Glutamatergic neuron (in vitro differentiated cells): ENCODE data around the gene MAPK8. TPM values are rescaled to one million over a fixed set of nuclear protein-coding genes. Genes with fewer than 3 reads are reported as not detected.

Experiments
- DNase-seq: peaks from one replicate; pipeline ENCODE4 v3.0.0; 2022
- H3K27ac Mint-ChIP-seq: one replicate; pipeline ENCODE4 v1.8.0; 2020; ENCODE audit warnings: mild to moderate bottlenecking, mixed read lengths, inconsistent platforms; ENCODE audit not compliant: unreplicated experiment
- H3K27me3 Mint-ChIP-seq: one replicate; pipeline ENCODE4 v1.8.0; 2020; ENCODE audit warnings: mild to moderate bottlenecking, moderate library complexity, mixed read lengths, inconsistent platforms; ENCODE audit not compliant: unreplicated experiment
- H3K36me3 Mint-ChIP-seq: one replicate; pipeline ENCODE4 v1.8.0; 2020; ENCODE audit warnings: mild to moderate bottlenecking, mixed read lengths, inconsistent platforms; ENCODE audit not compliant: unreplicated experiment
- H3K4me1 Mint-ChIP-seq: one replicate; pipeline ENCODE4 v1.8.0; 2020; ENCODE audit warnings: mild to moderate bottlenecking, low read depth, mixed read lengths, inconsistent platforms; ENCODE audit not compliant: unreplicated experiment
- H3K4me3 Mint-ChIP-seq: one replicate; pipeline ENCODE4 v1.8.0; 2020; ENCODE audit warnings: mild to moderate bottlenecking, mixed read lengths, inconsistent platforms; ENCODE audit not compliant: unreplicated experiment
- H3K9me3 Mint-ChIP-seq: one replicate; pipeline ENCODE4 v1.8.0; 2020; ENCODE audit warnings: mild to moderate bottlenecking, moderate library complexity, mixed read lengths, inconsistent platforms; ENCODE audit not compliant: unreplicated experiment
- CTCF ChIP-seq: fragments of 200-600 bp; sonication (generic); IDR thresholded peaks from one replicate; pipeline ENCODE4 v1.5.0; 2021; ENCODE audit not compliant: partially characterized antibody, unreplicated experiment
- total RNA-seq: library from RNA; stranded (reverse); fragmentation: NEBNext Ultra II Directional; extraction: Animal tissue kit (Norgen Biotek cat#: 25700); gene quantifications from one replicate; pipeline ENCODE4 v1.2.1, GENCODE V29; 2021; ENCODE audit not compliant: unreplicated experiment

Gene MAPK8
- total RNA-seq, 1 donor from 2014 or later, result 317 TPM

GRCh38 chr10:48451969-48452878 is 145.7 kb downstream of the MAPK8 start:
- Mint-ChIP-seq H3K27me3 (peaks cover 17% of the 10 kb centered on the region), H3K9me3 (peaks cover 3% of the 10 kb centered on the region), H3K4me1 (peaks cover 14% of the 10 kb centered on the region), H3K36me3 (no peaks in the 10 kb centered on the region), H3K27ac (no peak overlapping the region), H3K4me3 (no peak overlapping the region)
- TF ChIP-seq CTCF, result no peak
- no peak for DNase-seq

DNA sequence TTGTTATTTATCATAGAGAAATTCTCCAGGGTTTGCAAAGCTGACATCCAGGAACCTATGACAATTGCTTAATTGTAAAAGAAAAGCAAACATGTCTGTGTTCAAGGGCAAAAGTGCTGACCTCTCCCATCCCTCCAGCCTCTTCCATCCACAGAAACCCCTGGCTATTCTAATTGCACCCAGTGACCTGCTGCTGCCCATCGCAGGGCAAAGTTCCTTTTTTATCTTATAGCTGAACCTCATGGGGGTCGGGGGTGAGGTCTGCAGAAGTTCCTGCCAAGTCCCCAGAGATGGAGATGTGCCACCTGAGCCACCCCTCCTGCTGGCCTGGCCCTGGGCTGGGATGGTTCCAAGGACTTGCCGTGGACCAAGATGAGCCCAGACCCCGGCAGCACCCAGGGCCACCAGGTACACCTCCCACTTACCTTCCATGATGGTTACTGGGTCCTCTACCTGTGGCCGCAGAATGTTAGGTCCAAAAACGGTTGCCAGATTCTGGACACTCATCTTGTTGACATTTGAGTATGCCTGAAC is 146.5 kb downstream of the MAPK8 start:
- no peak for TF ChIP-seq CTCF
- no peak for DNase-seq
- H3K27ac Mint-ChIP-seq, result no peak overlapping the region
- peaks cover 3% of the 10 kb centered on the region for H3K9me3 Mint-ChIP-seq
- no peak overlapping the region for H3K4me3 Mint-ChIP-seq
- H3K36me3 Mint-ChIP-seq, result no peaks in the 10 kb centered on the region
- H3K4me1 Mint-ChIP-seq, result peaks cover 10% of the 10 kb centered on the region
- peaks cover 10% of the 10 kb centered on the region for H3K27me3 Mint-ChIP-seq

DNA sequence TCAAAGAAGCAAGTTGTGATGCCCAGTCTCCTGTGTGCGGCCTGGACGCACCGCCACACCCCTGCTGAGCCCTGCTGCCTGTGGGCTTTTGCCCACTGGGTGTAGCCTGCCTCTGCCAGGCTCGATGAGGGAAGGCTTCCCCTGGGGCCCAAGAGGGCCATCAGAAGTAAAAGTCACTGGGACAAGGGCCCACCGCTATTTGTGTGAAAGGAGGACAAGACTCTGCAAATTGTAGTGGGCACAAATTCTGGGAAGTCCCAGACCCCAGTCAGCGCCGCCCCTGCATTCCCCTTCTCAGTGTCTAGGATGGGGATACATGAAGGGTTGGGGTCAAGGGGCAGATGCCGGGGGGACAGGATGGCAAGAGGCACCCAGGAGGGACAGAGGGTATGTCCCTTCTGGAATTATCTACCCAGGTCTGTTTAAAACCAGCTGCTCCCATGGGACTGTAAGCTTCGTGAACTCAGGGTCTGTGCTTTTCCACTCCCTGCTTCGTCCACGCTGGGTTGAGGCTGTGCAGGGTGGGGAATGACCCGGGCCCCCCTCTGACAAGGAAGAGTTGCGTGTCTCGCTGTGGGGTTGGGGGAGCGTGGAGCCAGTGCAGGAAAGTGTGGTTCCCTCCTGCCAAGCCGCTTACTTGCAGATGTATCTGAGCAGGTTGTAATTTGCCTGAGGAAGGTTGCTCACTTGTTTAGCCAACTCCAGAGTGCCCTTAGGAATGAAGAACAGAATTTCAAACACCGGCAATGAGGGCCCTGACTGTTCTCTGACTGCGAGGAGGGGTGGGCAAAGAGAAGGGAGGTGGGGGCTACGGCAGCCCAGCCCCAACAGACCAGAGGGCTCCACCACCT is 147.2 kb downstream of the MAPK8 start:
- Mint-ChIP-seq H3K36me3 (no peaks in the 10 kb centered on the region), H3K9me3 (peaks cover 2% of the 10 kb centered on the region), H3K27ac (no peak overlapping the region), H3K27me3 (peaks cover 8% of the 10 kb centered on the region), H3K4me1 (peaks cover 6% of the 10 kb centered on the region), H3K4me3 (no peak overlapping the region)
- no peak for DNase-seq
- TF ChIP-seq CTCF, result no peak

DNA sequence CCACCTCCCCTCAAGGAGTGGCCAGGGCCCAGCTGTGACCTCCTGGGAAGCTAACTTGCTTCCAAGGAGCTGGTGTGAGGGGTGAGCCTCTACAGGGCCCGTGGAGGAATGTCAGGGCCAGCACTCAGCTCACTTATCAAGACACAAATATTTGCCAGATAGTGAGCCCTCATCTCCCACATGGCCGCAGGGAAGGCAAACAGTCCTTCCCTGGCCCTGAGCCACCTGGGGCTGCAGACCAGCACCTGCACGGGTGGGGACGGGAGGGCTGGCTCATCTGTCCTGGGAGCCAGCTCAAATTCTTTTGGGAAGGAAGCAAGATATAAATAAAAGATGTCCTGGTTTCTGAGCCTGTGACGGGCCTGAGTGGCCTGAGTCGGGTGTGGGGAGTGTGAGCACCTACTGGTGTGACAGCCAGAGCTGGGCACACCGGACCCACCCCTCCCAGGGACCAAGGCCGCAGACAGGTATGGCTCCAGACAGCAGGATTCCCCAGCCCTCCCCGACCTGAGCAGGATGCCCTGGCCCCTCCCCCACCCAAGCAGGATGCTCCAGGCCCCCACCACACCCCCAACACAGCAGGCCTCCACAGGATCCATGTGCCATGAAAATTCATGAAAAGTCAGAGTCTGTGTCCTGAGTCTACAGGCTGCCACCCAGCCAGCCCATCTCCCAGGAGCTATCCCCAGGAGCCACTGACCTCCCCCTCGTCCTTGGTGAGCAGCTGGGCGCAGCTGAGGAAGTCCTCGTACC is 148.0 kb downstream of the MAPK8 start:
- peaks cover 4% of the 10 kb centered on the region for H3K4me1 Mint-ChIP-seq
- no peaks in the 10 kb centered on the region for H3K36me3 Mint-ChIP-seq
- H3K27ac Mint-ChIP-seq, result no peak overlapping the region
- DNase-seq, result no peak
- no peak for TF ChIP-seq CTCF
- H3K27me3 Mint-ChIP-seq, result peaks cover 8% of the 10 kb centered on the region
- H3K4me3 Mint-ChIP-seq, result no peak overlapping the region
- no peaks in the 10 kb centered on the region for H3K9me3 Mint-ChIP-seq
